ENCODE results near the gene ASAP2.

DNA sequence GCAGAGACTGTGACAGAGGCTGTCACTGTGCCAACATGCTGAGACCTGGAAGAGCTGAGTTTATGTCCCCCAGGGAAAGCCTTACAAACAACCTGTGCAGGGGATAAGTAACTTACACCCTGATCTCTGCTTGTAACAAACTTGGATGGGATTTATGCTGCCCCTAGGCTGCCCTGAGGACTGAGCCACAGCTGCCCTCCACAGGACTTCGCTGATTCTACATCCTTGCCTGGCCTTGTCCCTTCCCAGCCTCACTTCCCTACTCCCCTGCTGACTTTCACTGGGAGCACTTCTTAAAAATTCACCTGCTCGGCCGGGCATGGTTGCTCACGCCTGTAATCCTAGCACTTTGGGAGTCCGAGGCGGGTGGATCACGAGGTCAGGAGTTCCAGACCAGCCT, 45.9 kb upstream of the ASAP2 start:
- TF ChIP-seq, protein P1, sequence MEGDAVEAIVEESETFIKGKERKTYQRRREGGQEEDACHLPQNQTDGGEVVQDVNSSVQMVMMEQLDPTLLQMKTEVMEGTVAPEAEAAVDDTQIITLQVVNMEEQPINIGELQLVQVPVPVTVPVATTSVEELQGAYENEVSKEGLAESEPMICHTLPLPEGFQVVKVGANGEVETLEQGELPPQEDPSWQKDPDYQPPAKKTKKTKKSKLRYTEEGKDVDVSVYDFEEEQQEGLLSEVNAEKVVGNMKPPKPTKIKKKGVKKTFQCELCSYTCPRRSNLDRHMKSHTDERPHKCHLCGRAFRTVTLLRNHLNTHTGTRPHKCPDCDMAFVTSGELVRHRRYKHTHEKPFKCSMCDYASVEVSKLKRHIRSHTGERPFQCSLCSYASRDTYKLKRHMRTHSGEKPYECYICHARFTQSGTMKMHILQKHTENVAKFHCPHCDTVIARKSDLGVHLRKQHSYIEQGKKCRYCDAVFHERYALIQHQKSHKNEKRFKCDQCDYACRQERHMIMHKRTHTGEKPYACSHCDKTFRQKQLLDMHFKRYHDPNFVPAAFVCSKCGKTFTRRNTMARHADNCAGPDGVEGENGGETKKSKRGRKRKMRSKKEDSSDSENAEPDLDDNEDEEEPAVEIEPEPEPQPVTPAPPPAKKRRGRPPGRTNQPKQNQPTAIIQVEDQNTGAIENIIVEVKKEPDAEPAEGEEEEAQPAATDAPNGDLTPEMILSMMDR (IDR thresholded peaks at IDR 0.05): no peak
- no peak for TF ChIP-seq POLR2A (IDR thresholded peaks at IDR 0.05)
- TF ChIP-seq EP300 (IDR thresholded peaks at IDR 0.05): no peak

Measured in tibial nerve (tissue), 4 donors.